GM21786 (cell line): ENCODE measurements around the gene HEXIM2.

Source experiments
- ATAC-seq: cut with Tn5 transposase; IDR thresholded peaks from one replicate; pipeline ENCODE4 v1.9.1; 2021; ENCODE audit not compliant: unreplicated experiment

HEXIM2 gene

DNA sequence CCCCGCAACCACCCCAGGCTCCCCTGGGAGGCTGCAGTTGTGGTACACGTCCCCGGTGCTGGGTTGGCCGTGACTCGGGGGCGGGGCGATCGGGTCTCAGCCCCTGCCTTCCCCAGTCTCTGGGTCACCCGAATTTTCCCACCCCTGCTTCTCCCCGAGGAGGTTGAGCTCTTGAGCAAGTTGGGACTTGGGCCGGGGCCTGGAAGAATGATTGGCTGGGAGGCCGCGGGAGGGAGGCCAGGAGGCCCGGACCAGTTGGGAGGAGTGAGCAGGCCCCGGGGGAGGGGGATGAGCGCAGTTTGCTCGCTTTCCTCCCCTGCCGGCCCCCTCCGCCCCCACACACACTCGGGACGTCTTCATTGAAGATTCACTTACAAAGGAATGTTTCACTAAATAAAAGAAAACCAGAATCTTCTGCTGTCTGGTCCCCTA lies 17.9 kb upstream of the HEXIM2 start:
- no peak for ATAC-seq

GRCh38 chr17:45144199-45145034 lies 17.3 kb upstream of the HEXIM2 start:
- no peak for ATAC-seq

GRCh38 chr17:45145035-45145389 lies 16.7 kb upstream of the HEXIM2 start:
- ATAC-seq: no peak

GRCh38 chr17:45146166-45146565 lies 15.5 kb upstream of the HEXIM2 start:
- no peak for ATAC-seq

GRCh38 chr17:45146592-45146889 lies 15.1 kb upstream of the HEXIM2 start:
- no peak for ATAC-seq

- ATAC-seq: no peak
Measured at GRCh38 chr17:45146890-45147580, 14.6 kb upstream of the HEXIM2 start.

DNA sequence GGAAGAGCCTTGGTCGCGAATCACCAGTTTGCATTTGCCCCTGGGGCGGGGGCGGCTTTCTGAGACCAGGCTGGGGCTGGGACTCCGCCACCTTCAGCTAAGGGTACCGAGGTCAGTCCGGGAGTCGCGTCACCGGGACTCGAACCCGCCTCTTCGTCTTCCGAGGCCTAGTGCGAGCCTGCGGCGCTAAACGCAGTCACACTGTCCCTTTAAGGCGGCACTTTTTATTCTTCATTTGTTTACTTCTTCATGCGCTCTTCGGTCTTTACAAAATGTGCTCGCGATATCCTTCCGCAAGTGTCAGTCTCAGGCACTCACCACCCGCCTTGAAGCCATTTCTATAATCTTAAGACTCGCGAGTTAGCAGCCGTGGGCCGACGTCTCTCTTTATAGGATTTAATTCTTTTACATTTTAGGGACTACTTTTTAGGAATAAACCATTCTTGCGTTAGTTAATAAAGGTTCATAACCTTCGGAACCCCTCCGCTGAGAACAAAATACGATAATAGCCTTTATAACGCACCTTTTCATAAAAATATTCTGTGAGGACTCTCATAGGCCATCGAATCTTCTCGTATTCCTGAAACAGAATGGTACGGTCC lies 14.0 kb upstream of the HEXIM2 start:
- no peak for ATAC-seq

- ATAC-seq: peak; percentile 61
Measured at GRCh38 chr17:45148183-45149036, 13.3 kb upstream of the HEXIM2 start, which contains the start of gene HEXIM1. HEXIM1 (plus strand) TSS chr17:45148475; CDS start chr17:45149191, 716 bp downstream.

GRCh38 chr17:45149037-45149668 lies 12.5 kb upstream of the HEXIM2 start:
- no peak for ATAC-seq

DNA sequence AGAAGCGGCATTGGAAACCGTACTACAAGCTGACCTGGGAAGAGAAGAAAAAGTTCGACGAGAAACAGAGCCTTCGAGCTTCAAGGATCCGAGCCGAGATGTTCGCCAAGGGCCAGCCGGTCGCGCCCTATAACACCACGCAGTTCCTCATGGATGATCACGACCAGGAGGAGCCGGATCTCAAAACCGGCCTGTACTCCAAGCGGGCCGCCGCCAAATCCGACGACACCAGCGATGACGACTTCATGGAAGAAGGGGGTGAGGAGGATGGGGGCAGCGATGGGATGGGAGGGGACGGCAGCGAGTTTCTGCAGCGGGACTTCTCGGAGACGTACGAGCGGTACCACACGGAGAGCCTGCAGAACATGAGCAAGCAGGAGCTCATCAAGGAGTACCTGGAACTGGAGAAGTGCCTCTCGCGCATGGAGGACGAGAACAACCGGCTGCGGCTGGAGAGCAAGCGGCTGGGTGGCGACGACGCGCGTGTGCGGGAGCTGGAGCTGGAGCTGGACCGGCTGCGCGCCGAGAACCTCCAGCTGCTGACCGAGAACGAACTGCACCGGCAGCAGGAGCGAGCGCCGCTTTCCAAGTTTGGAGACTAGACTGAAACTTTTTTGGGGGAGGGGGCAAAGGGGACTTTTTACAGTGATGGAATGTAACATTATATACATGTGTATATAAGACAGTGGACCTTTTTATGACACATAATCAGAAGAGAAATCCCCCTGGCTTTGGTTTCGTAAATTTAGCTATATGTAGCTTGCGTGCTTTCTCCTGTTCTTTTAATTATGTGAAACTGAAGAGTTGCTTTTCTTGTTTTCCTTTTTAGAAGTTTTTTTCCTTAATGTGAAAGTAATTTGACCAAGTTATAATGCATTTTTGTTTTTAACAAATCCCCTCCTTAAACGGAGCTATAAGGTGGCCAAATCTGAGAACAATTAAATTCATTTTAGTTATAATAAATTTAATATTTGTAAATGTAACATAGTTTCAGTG lies 11.7 kb upstream of the HEXIM2 start:
- no peak for ATAC-seq

DNA sequence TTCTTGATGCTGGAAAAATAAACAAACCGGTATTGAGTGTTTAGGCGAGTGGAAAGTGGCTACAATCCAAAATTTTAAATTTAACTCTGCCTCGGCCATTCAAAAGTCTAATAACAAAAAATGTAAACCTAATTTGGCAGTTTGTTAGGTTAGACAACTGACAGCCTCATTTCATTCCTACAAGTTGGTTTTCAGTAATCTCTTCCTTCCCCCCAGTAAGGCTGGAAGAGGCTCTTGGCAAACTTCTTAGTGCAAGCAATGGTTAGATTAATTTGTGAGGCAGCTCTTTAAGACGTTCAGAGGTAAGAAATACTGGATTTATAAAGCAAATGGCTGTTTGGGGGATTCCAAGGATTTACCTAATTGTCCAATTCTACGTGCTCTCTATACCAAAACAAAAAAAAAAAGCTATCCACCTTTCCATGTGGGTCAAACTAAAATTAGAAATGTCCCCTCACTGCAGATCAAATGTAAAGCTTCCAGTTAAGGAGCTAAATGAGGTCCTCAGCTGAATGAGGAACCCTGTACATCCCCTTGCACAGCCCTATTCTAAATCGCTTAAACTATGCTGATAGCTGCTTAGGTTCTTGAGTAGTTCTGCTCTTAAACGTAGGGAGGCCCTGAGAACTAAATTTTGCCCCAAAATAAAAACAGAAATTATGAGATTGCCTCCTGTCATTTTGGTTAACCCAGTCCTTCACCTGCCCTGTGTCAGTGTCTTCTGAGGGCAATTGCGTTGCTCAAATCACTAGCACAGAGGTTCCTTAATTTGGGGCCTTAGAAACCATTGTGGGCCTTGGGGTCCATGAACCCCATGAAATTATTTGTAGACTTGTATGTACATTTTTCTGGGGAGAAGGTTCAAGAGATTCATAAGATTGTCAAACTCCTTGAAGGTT lies 10.5 kb upstream of the HEXIM2 start:
- no peak for ATAC-seq

GRCh38 chr17:45155029-45155428 lies 6.6 kb upstream of the HEXIM2 start:
- no peak for ATAC-seq

GRCh38 chr17:45155483-45155882 lies 6.2 kb upstream of the HEXIM2 start:
- ATAC-seq: no peak

GRCh38 chr17:45156242-45156641 lies 5.4 kb upstream of the HEXIM2 start:
- no peak for ATAC-seq

DNA sequence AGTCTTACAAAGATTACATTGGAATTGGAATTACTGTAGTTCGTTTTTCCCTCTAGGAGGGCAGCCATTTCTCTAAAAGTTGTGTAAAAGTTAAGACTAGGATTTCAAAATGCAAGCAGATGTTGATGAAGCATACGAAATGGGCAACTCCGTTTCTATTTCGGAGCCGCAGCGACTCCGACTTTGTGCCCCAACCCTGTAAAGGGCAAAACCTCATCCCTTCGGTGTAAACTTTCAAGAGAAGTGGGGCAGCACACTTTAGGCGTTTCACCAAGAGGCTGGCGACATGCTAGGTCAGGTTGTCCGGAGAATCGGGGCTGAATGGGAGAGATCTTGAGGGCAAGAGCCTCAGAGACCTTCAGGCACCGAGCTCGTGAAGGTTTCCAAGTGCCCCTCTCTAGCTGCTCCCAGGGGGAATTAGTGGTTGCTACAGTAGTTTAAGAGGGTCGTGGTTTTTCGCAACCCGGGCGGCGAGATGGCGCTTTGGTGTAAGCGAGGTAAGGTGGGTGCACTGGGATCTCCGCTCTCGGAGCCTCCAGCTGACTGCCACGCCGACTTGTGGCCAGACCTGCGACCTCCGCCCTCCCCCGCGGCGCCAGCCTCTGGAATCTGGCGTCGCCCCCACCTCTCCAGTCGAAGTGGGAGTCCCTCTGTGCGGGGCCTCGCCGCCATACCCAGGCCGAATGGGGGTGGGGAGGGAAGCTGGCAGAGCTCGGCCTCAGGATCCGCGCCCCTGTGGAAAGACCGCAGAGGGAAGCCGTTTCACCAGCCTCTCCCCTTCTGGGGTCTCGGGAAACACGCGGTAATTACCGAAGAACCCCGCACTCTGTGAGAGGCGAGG lies 1.0 kb upstream of the HEXIM2 start:
- ATAC-seq: peak; percentile 13

GRCh38 chr17:45162025-45162687 lies 481 bp downstream of the HEXIM2 start:
- ATAC-seq: no peak

- ATAC-seq: no peak
Measured at GRCh38 chr17:45164734-45165269, 3.1 kb downstream of the HEXIM2 start.
